Glomerular endothelial cell (primary cell): Measurements from ENCODE around the gene CELF6. TPM values are rescaled to one million over a fixed set of nuclear protein-coding genes. Genes with fewer than 3 reads are reported as not detected.

Experiments
- DNase-seq: peaks from one replicate; pipeline ENCODE4 v3.0.0-alpha.2; 2011; ENCODE audit warnings: low read depth, low spot score; ENCODE audit errors: extremely low read depth
- total RNA-seq: library from RNA; depleted of rRNA; stranded (reverse); fragments of >200 nt; gene quantifications from 2 replicates; pipeline ENCODE4 v1.2.3, GENCODE V29; 2015

CELF6 gene
- 0.05 and 1.5 TPM in 2 replicates for total RNA-seq

- DNase-seq: no peak
Observed at GRCh38 chr15:72319985-72320671, at the start of gene CELF6. Gene CELF6 (minus strand): TSS chr15:72320157. CDS start chr15:72319874, 283 bp downstream.

- no peak for DNase-seq
Observed at GRCh38 chr15:72368899-72369298, 48.9 kb upstream of the CELF6 start.

- no peak for DNase-seq
Observed at GRCh38 chr15:72368325-72368724, 48.4 kb upstream of the CELF6 start.

- no peak for DNase-seq
Observed at GRCh38 chr15:72365844-72366243, 45.9 kb upstream of the CELF6 start.

- DNase-seq: no peak
Observed at GRCh38 chr15:72361176-72361575, 41.2 kb upstream of the CELF6 start.

GRCh38 chr15:72358650-72359171 is 38.8 kb upstream of the CELF6 start:
- DNase-seq: no peak

GRCh38 chr15:72358121-72358520 is 38.2 kb upstream of the CELF6 start:
- no peak for DNase-seq

GRCh38 chr15:72354496-72354895 is 34.5 kb upstream of the CELF6 start:
- no peak for DNase-seq

- no peak for DNase-seq
Observed at GRCh38 chr15:72353266-72353665, 33.3 kb upstream of the CELF6 start.

- DNase-seq: no peak
Observed at GRCh38 chr15:72345806-72346205, 25.8 kb upstream of the CELF6 start.

GRCh38 chr15:72345280-72345679 is 25.3 kb upstream of the CELF6 start:
- DNase-seq: no peak

- no peak for DNase-seq
Observed at GRCh38 chr15:72344602-72345001, 24.6 kb upstream of the CELF6 start.

- no peak for DNase-seq
Observed at GRCh38 chr15:72342385-72342784, 22.4 kb upstream of the CELF6 start.

GRCh38 chr15:72341361-72341760 is 21.4 kb upstream of the CELF6 start:
- DNase-seq: no peak

GRCh38 chr15:72340366-72340765 is 20.4 kb upstream of the CELF6 start:
- no peak for DNase-seq

GRCh38 chr15:72339777-72340177 is 19.8 kb upstream of the CELF6 start:
- no peak for DNase-seq

GRCh38 chr15:72338617-72339321 is 18.8 kb upstream of the CELF6 start:
- no peak for DNase-seq

GRCh38 chr15:72338148-72338547 is 18.2 kb upstream of the CELF6 start:
- no peak for DNase-seq

- DNase-seq: no peak
Observed at GRCh38 chr15:72334842-72335241, 14.9 kb upstream of the CELF6 start.

- DNase-seq: no peak
Observed at GRCh38 chr15:72331021-72331420, 11.1 kb upstream of the CELF6 start.

- no peak for DNase-seq
Observed at GRCh38 chr15:72323752-72324151, 3.8 kb upstream of the CELF6 start.

GRCh38 chr15:72319360-72319984 is 485 bp downstream of the CELF6 start:
- no peak for DNase-seq
